Ovary (tissue), 3 donors: ENCODE data around the gene TP53BP1.

Experiments used
- CTCF ChIP-seq, 3 donors: fragments of 450-650 bp in 2 of 3; fragments of 200-600 bp in 1 of 3; IDR thresholded peaks; one replicate each; pipeline versions ENCODE4 v1.5.1 to v1.8.0; 2016 to 2022; ENCODE audit warnings: antibody characterized with exemption in 3 of 3, mild to moderate bottlenecking in 1 of 3
- POLR2A ChIP-seq: fragments of 450-650 bp; IDR thresholded peaks from one replicate; pipeline ENCODE4 v1.6.1; 2017; ENCODE audit warnings: antibody characterized with exemption, mild to moderate bottlenecking, moderate library complexity
- donor health status: DM: no; HTN: no; CAD: no.

DNA sequence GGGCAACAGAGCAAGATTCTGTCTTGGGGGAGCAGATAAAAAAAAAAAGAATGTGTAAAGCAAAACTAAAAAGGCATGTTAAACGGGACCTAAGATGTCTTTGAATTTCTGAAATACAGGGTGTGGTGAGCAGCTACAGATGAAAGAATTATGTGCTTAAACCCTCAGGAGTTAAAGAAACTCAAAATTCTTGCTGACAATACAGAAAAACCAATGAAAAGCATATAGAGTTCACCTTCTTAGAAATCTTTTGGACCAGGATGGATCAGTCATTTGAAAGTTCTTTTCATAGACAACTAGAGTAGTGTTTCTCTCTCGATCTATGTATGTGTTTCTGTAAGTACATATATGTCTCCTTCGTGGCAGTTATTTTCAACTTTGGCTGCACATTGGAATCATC, 90.7 kb downstream of the TP53BP1 start:
- TF ChIP-seq POLR2A (no peak), CTCF (IDR thresholded peaks at IDR 0.05) (no peak)
